Measurements from ENCODE around the gene MRPL18. TPM values are rescaled to one million over a fixed set of nuclear protein-coding genes. Genes with fewer than 3 reads are reported as not detected.
A peak's percentile ranks its signal among the peaks of the same experiment; 100 is the strongest.
"Not testable (repeated sequence)": the region's sequence is repeated elsewhere in the genome, so short reads cannot be mapped to it uniquely, and the experiment has no call there.

The MRPL18 gene
- total RNA-seq, 2 experiments from 2014 or later, result 9.8 to 10.2 TPM

DNA sequence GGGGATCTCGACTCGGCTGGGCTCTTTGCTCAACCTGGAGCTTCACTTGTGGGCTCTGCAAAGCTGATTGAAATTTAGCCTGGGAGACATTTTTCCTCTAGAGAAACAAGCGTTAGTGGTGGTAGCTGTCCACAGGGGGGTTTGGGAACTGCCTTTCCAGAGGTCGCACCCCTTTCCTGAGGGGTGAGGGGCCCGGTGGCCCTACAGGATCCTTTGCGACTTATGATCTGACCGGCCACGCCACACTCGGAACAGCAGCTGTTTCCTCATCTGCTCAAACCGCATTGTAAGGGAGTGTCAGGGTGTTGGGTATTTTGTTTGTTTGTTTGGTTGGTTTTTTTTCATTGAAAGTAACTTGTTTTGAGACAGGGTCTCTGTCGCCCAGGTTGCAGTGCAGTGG is 30.9 kb downstream of the MRPL18 start:
- DNase-seq (no peak), ATAC-seq (ENCODE audit: poor library complexity) (no peak)
- TF ChIP-seq CTCF (IDR thresholded peaks at IDR 0.05), result no peak
- intact Hi-C loops (cut with DNase I, micrococcal nuclease), result no loop called here
- H3K4me3 ChIP-seq (ENCODE audit: low read length), result no peak overlapping the region
- H3K36me3 ChIP-seq (ENCODE audit: insufficient read depth, low read length), result no peaks in the 10 kb centered on the region
- no peak overlapping the region for H3K4me3 Mint-ChIP-seq
- H3K27me3 ChIP-seq (ENCODE audit: control insufficient read depth in 1 of 2, insufficient read depth in 2 of 2, low read length in 2 of 2), result no peaks in the 10 kb centered on the region
- H3K9me3 Mint-ChIP-seq, result no peaks in the 10 kb centered on the region
- peaks cover 24% of the 10 kb centered on the region for H3K4me1 ChIP-seq (ENCODE audit: insufficient read depth, low read length)
- CTCF ChIA-PET, result no interaction called here
- peaks cover 30% of the 10 kb centered on the region for H3K4me1 Mint-ChIP-seq (ENCODE audit: low read depth)
- H3K27ac ChIP-seq (ENCODE audit: low read depth in 1 of 2, low read length in 2 of 2), result no peak overlapping the region
- H3K27ac Mint-ChIP-seq, result peak overlapping the region; percentile 81
- POLR2A ChIA-PET, result interaction anchor here (1.2 to 3.4 kb wide), 3 partner anchors 31 to 95 kb away, joined by 3 to 37 read pairs (median 10); partner anchors contain the start of genes MRPL18, TCP1 and WTAP
- H3K9me3 ChIP-seq (ENCODE audit: control insufficient read depth in 1 of 2, insufficient read depth in 1 of 2, low read length in 2 of 2), result peaks cover 0 to 3% of the 10 kb centered on the region in 2 experiments
- H3K36me3 Mint-ChIP-seq (ENCODE audit: low read depth), result no peaks in the 10 kb centered on the region
- no peaks in the 10 kb centered on the region for H3K27me3 Mint-ChIP-seq

DNA sequence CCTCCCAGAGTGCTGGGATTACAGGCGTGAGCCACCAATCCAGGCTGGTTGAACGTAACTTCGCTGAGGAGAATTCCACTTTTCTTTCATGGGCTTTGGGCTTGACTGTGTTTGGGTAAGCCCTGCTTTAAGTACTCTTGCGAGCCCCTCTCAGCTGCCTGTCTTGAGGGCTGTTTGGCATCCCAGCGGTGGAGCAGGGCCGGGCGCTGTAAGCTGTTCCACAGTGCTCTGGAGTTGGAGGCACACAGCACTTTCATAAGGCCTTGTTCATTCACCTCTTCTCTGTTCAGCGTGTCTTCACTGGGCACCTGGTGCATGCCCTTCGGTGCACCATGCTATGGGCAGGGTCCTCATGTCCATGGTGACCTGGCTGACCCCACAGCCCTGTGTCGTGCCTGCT is 31.5 kb downstream of the MRPL18 start:
- no peaks in the 10 kb centered on the region for H3K27me3 ChIP-seq (ENCODE audit: control insufficient read depth in 1 of 2, insufficient read depth in 2 of 2, low read length in 2 of 2)
- H3K4me3 ChIP-seq (ENCODE audit: low read length), result no peak overlapping the region
- Mint-ChIP-seq H3K4me1 (ENCODE audit: low read depth) (peaks cover 30% of the 10 kb centered on the region), H3K27ac (no peak overlapping the region), H3K27me3 (no peaks in the 10 kb centered on the region), H3K4me3 (no peak overlapping the region), H3K36me3 (ENCODE audit: low read depth) (no peaks in the 10 kb centered on the region), H3K9me3 (no peaks in the 10 kb centered on the region)
- peaks cover 24% of the 10 kb centered on the region for H3K4me1 ChIP-seq (ENCODE audit: insufficient read depth, low read length)
- no peaks in the 10 kb centered on the region for H3K36me3 ChIP-seq (ENCODE audit: insufficient read depth, low read length)
- H3K9me3 ChIP-seq (ENCODE audit: control insufficient read depth in 1 of 2, insufficient read depth in 1 of 2, low read length in 2 of 2), result peaks cover 0 to 3% of the 10 kb centered on the region in 2 experiments
- POLR2A ChIA-PET, result interaction anchor here (1.2 to 3.4 kb wide), 2 partner anchors 32 to 96 kb away, joined by 3 to 37 read pairs; partner anchors contain the start of genes MRPL18 and TCP1
- H3K27ac ChIP-seq (ENCODE audit: low read depth in 1 of 2, low read length in 2 of 2), result no peak overlapping the region
- intact Hi-C loops (cut with DNase I, micrococcal nuclease), result no loop called here
- DNase-seq (no peak), ATAC-seq (ENCODE audit: poor library complexity) (no peak)
- TF ChIP-seq CTCF (IDR thresholded peaks at IDR 0.05), result no peak
- CTCF ChIA-PET, result no interaction called here

GRCh38 chr6:159823953-159824352 is 33.7 kb downstream of the MRPL18 start:
- peaks cover 23% of the 10 kb centered on the region for H3K4me1 ChIP-seq (ENCODE audit: insufficient read depth, low read length)
- CTCF ChIA-PET, result no interaction called here
- no peak for TF ChIP-seq CTCF (IDR thresholded peaks at IDR 0.05)

DNA sequence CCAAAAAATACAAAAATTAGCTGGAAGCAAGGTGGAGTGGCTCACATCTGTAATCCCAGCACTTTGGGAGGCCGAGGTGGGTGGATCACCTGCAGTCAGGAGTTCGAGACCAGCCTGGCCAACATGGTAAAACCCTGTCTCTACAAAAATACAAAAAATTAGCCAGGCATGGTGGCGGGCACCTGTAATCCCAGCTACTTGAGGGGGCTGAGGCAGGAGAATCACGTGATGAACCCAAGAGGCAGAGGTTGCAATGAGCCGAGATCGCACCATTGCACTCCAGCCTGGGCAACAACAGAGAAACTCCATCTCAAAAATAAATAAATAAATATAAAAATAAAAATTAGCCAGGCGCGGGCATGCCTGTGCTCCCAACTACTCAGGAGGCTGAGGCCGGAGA is 34.4 kb downstream of the MRPL18 start:
- H3K36me3 Mint-ChIP-seq (ENCODE audit: low read depth); H3K27ac Mint-ChIP-seq; H3K27me3 Mint-ChIP-seq; H3K9me3 Mint-ChIP-seq; CTCF ChIA-PET; H3K9me3 ChIP-seq (ENCODE audit: control insufficient read depth in 1 of 2, insufficient read depth in 1 of 2, low read length in 2 of 2); H3K4me3 ChIP-seq (ENCODE audit: low read length); H3K36me3 ChIP-seq (ENCODE audit: insufficient read depth, low read length); DNase-seq; H3K27me3 ChIP-seq (ENCODE audit: control insufficient read depth in 1 of 2, insufficient read depth in 2 of 2, low read length in 2 of 2); ATAC-seq (ENCODE audit: poor library complexity); H3K27ac ChIP-seq (ENCODE audit: low read depth in 1 of 2, low read length in 2 of 2); H3K4me3 Mint-ChIP-seq; intact Hi-C loops (cut with DNase I, micrococcal nuclease): not testable (repeated sequence)
- peaks cover 23% of the 10 kb centered on the region for H3K4me1 Mint-ChIP-seq (ENCODE audit: low read depth)
- H3K4me1 ChIP-seq (ENCODE audit: insufficient read depth, low read length), result peaks cover 17% of the 10 kb centered on the region
- POLR2A ChIA-PET, result interaction anchor here (1.0 kb wide), 1 partner anchor 35 kb away, joined by 3 read pairs; the partner anchor contains the start of gene TCP1

More at GRCh38 chr6:159823953-159824352, 33.7 kb downstream of the MRPL18 start:
- Mint-ChIP-seq H3K4me3 (no peak overlapping the region), H3K4me1 (ENCODE audit: low read depth) (peaks cover 27% of the 10 kb centered on the region), H3K9me3 (no peaks in the 10 kb centered on the region), H3K27ac (no peak overlapping the region), H3K27me3 (no peaks in the 10 kb centered on the region), H3K36me3 (ENCODE audit: low read depth) (no peaks in the 10 kb centered on the region)
- peaks cover 0 to 3% of the 10 kb centered on the region in 2 experiments for H3K9me3 ChIP-seq (ENCODE audit: control insufficient read depth in 1 of 2, insufficient read depth in 1 of 2, low read length in 2 of 2)
- no peak overlapping the region for H3K27ac ChIP-seq (ENCODE audit: low read depth in 1 of 2, low read length in 2 of 2)
- intact Hi-C loops (cut with DNase I, micrococcal nuclease), result no loop called here
- DNase-seq (no peak), ATAC-seq (ENCODE audit: poor library complexity) (no peak)
- no peaks in the 10 kb centered on the region for H3K27me3 ChIP-seq (ENCODE audit: control insufficient read depth in 1 of 2, insufficient read depth in 2 of 2, low read length in 2 of 2)
- no peaks in the 10 kb centered on the region for H3K36me3 ChIP-seq (ENCODE audit: insufficient read depth, low read length)
- H3K4me3 ChIP-seq (ENCODE audit: low read length), result no peak overlapping the region
- POLR2A ChIA-PET, result interaction anchor here (1.0 kb wide), 1 partner anchor 34 kb away, joined by 3 read pairs; the partner anchor contains the start of gene TCP1

Measured in CD4-positive, alpha-beta T cell (primary cell).